H9 (cell line): ENCODE measurements around the gene DIAPH3. TPM values are rescaled to one million over a fixed set of nuclear protein-coding genes. Genes with fewer than 3 reads are reported as not detected.

ENCODE experiments used
- DNase-seq: peaks from one replicate; pipeline ENCODE4 v3.0.0-alpha.2; 2017
- H2AFZ ChIP-seq: one replicate; pipeline ENCODE4 v1.6.1; 2013; ENCODE audit warnings: mild to moderate bottlenecking, low read length, control low read depth, moderate library complexity
- H2AK5ac ChIP-seq: 2 replicates; pipeline ENCODE4 v1.6.1; 2013; ENCODE audit warnings: low read length, control low read depth, mixed read lengths; ENCODE audit not compliant: insufficient read length
- H2BK120ac ChIP-seq: one replicate; pipeline ENCODE4 v1.6.1; 2013; ENCODE audit warnings: low read depth, mild to moderate bottlenecking, low read length, control low read depth, inconsistent platforms; ENCODE audit not compliant: poor library complexity, severe bottlenecking
- H2BK12ac ChIP-seq: 2 replicates; pipeline ENCODE4 v1.6.1; 2013; ENCODE audit warnings: low read length, control low read depth, mixed read lengths, low read depth; ENCODE audit not compliant: insufficient read length
- H2BK15ac ChIP-seq: 2 replicates; pipeline ENCODE4 v1.6.1; 2013; ENCODE audit warnings: low read depth, low read length, control low read depth
- H2BK20ac ChIP-seq: one replicate; pipeline ENCODE4 v1.6.1; 2013; ENCODE audit warnings: low read depth, mild to moderate bottlenecking, low read length, control low read depth, inconsistent platforms; ENCODE audit not compliant: poor library complexity, severe bottlenecking
- H2BK5ac ChIP-seq: 2 replicates; pipeline ENCODE4 v1.6.1; 2013; ENCODE audit warnings: low read length, control low read depth, mixed read lengths; ENCODE audit not compliant: insufficient read length
- H3K14ac ChIP-seq: 2 replicates; pipeline ENCODE4 v1.6.1; 2013; ENCODE audit warnings: low read length, control low read depth; ENCODE audit not compliant: insufficient read depth
- H3K18ac ChIP-seq: 2 replicates; pipeline ENCODE4 v1.6.1; 2013; ENCODE audit warnings: low read depth, mild to moderate bottlenecking, mixed read lengths, low read length, control low read depth; ENCODE audit not compliant: insufficient read length
- H3K23ac ChIP-seq: 2 replicates; pipeline ENCODE4 v1.6.1; 2013; ENCODE audit warnings: low read length, control low read depth, mixed read lengths, low read depth; ENCODE audit not compliant: insufficient read length
- H3K23me2 ChIP-seq: 2 replicates; pipeline ENCODE4 v1.6.1; 2013; ENCODE audit warnings: low read depth, mild to moderate bottlenecking, mixed read lengths, low read length, control low read depth; ENCODE audit not compliant: insufficient read length, poor library complexity, severe bottlenecking
- H3K27ac ChIP-seq: 2 replicates; pipeline ENCODE4 v1.5.1; 2013; ENCODE audit warnings: low read length, control low read depth, mixed read lengths, low read depth; ENCODE audit not compliant: insufficient read length
- H3K27me3 ChIP-seq: 2 replicates; pipeline ENCODE4 v1.6.1; 2013; ENCODE audit warnings: low read length, control low read depth, inconsistent platforms; ENCODE audit not compliant: insufficient read depth
- H3K4ac ChIP-seq: 2 replicates; pipeline ENCODE4 v1.6.1; 2013; ENCODE audit warnings: low read depth, mild to moderate bottlenecking, control low read depth, inconsistent platforms, low read length, moderate library complexity
- H3K4me1 ChIP-seq: 2 replicates; pipeline ENCODE4 v1.6.1; 2013; ENCODE audit warnings: low read length, control low read depth, inconsistent platforms; ENCODE audit not compliant: insufficient read depth
- H3K4me2 ChIP-seq: 2 replicates; pipeline ENCODE4 v1.6.1; 2013; ENCODE audit warnings: low read length, control low read depth, mixed read lengths; ENCODE audit not compliant: insufficient read length, insufficient read depth
- H3K56ac ChIP-seq: 2 replicates; pipeline ENCODE4 v1.6.1; 2013; ENCODE audit warnings: low read depth, mild to moderate bottlenecking, mixed read lengths, low read length, control low read depth; ENCODE audit not compliant: insufficient read length
- H3K79me1 ChIP-seq: 2 replicates; pipeline ENCODE4 v1.6.1; 2013; ENCODE audit warnings: low read depth, mild to moderate bottlenecking, moderate library complexity, low read length, control low read depth, inconsistent platforms; ENCODE audit not compliant: insufficient read depth, poor library complexity, severe bottlenecking
- H3K79me2 ChIP-seq: 2 replicates; pipeline ENCODE4 v1.6.1; 2013; ENCODE audit warnings: low read length, control low read depth, inconsistent platforms; ENCODE audit not compliant: insufficient read depth
- H3K9ac ChIP-seq: 2 replicates; pipeline ENCODE4 v1.6.1; 2013; ENCODE audit warnings: low read length, control low read depth, mixed read lengths; ENCODE audit not compliant: insufficient read length; ENCODE audit errors: extremely low read depth
- H3K9me3 ChIP-seq: one replicate; pipeline ENCODE4 v1.6.1; 2013; ENCODE audit warnings: low read depth, low read length, inconsistent platforms; ENCODE audit not compliant: control insufficient read depth
- H3T11ph ChIP-seq: one replicate; pipeline ENCODE4 v1.6.1; 2013; ENCODE audit warnings: mild to moderate bottlenecking, low read length, control low read depth, inconsistent platforms
- H4K20me1 ChIP-seq: one replicate; pipeline ENCODE4 v1.6.1; 2013; ENCODE audit not compliant: control insufficient read depth, insufficient read length, insufficient read depth
- H4K5ac ChIP-seq: 2 replicates; pipeline ENCODE4 v1.6.1; 2013; ENCODE audit warnings: low read depth, mild to moderate bottlenecking, mixed read lengths, low read length, control low read depth; ENCODE audit not compliant: insufficient read length
- H4K8ac ChIP-seq: replicated peaks from 2 replicates; pipeline ENCODE4 v1.6.1; 2013; ENCODE audit warnings: low read length, control low read depth, mixed read lengths, low read depth; ENCODE audit not compliant: insufficient read length
- H4K91ac ChIP-seq: 2 replicates; pipeline ENCODE4 v1.6.1; 2013; ENCODE audit warnings: low read depth, mild to moderate bottlenecking, moderate library complexity, mixed read lengths, low read length, control low read depth; ENCODE audit not compliant: insufficient read length
- H3K27ac Mint-ChIP-seq, 3 experiments: 2 replicates in 2 of 3; 3 replicates in 1 of 3; pipeline ENCODE4 v1.8.0; 2020 to 2021; ENCODE audit warnings: mixed read lengths in 3 of 3, mild to moderate bottlenecking in 1 of 3, moderate library complexity in 1 of 3
- H3K27me3 Mint-ChIP-seq: 2 replicates; pipeline ENCODE4 v1.8.0; 2021; ENCODE audit warnings: low read depth, mild to moderate bottlenecking, moderate library complexity, mixed read lengths
- H3K36me3 Mint-ChIP-seq, 3 experiments: 2 replicates in 2 of 3; 3 replicates in 1 of 3; pipeline ENCODE4 v1.8.0; 2020 to 2021; ENCODE audit warnings: low read depth in 3 of 3, mixed read lengths in 3 of 3; ENCODE audit not compliant: insufficient read depth in 1 of 3
- H3K4me1 Mint-ChIP-seq, 2 experiments: 2 replicates each; pipeline ENCODE4 v1.8.0; 2020; ENCODE audit warnings: mixed read lengths in 2 of 2
- H3K4me3 Mint-ChIP-seq, 2 experiments: 2 replicates in 1 of 2; 3 replicates in 1 of 2; pipeline ENCODE4 v1.8.0; 2020 to 2021; ENCODE audit warnings: mild to moderate bottlenecking in 2 of 2, mixed read lengths in 2 of 2, moderate library complexity in 1 of 2
- H3K9me3 Mint-ChIP-seq, 2 experiments: 2 replicates in 1 of 2; 3 replicates in 1 of 2; pipeline ENCODE4 v1.8.0; 2020; ENCODE audit warnings: mild to moderate bottlenecking in 2 of 2, mixed read lengths in 2 of 2, moderate library complexity in 1 of 2
- CTCF ChIP-seq: fragments of 200-600 bp; sonication (generic); conservative IDR thresholded peaks from 3 replicates; pipeline ENCODE4 v1.8.0; 2021; ENCODE audit warnings: antibody characterized with exemption, mild to moderate bottlenecking
- WGBS: extraction: QIAGEN DNeasy Blood & Tissue Kit; methylation state at CpG from one replicate; pipeline ENCODE4 v1.1.7; 2013; ENCODE audit warnings: missing lambda C conversion rate, low lambda C conversion rate, mixed read lengths; ENCODE audit not compliant: insufficient read length; ENCODE audit errors: extremely low coverage; 5-methylcytosine and 5-hydroxymethylcytosine counted together
- total RNA-seq: library from RNA; stranded (reverse); gene quantifications from 2 replicates; pipeline ENCODE4 v1.2.1, GENCODE V29; 2021

DIAPH3 gene
- total RNA-seq, 1 experiment from 2014 or later = 23.1 TPM

DNA sequence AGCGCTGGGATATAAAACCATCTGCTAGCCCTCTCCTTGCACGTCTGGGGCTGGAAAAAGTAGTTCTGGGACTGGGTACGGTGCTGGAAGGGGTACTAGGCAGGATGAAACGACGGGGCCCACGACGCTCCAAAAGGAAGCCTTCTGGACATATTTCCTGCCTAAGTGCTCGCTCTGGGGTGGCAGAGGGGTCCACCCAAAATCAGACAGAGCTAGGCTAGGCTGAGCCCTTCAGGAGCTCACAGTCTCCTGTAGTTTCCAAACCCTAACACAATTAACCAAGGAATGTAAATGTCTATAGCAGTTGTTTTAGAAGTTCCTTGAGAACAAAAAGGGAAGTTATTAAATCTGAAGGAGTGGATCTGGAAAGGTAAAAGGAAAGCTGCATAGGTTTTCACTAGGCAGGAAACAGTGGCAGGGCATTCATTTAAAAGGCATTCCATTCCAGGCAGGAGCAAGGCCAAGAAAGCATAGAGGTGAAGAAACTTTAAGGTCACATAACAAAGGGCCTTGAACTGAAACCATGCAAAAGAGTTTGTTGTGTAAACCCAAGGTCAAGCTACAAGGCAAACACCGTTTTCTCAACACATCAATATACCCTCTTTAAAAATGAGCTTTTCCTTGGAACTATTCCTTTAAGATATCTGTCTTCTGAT lies 634 bp upstream of the DIAPH3 start:
- Mint-ChIP-seq H3K4me1 (peaks cover 31 to 36% of the 10 kb centered on the region in 2 experiments), H3K36me3 (peaks cover 8 to 24% (median 14%) of the 10 kb centered on the region in 3 experiments), H3K9me3 (no peaks in the 10 kb centered on the region; a peak in 1 of 5 replicates), H3K27ac (peak overlapping the region; percentile 96 to 98 (median 97)), H3K27me3 (no peaks in the 10 kb centered on the region), H3K4me3 (peak overlapping the region; percentile 90 to 96)
- Histone ChIP-seq H3K18ac (peak overlapping the region; percentile 91), H3K27ac (peak overlapping the region; percentile 94), H3K14ac (peak overlapping the region; percentile 99), H3K23ac (no peak overlapping the region), H4K5ac (peak overlapping the region; percentile 94), H2AFZ (no peak overlapping the region), H3K9ac (peak overlapping the region; percentile 99), H3K27me3 (no peaks in the 10 kb centered on the region), H3K79me2 (peaks cover 18% of the 10 kb centered on the region; the same call in 1 of the 2 replicates), H4K91ac (no peak overlapping the region), H3K4ac (peak overlapping the region; percentile 8; the same call in 1 of the 2 replicates), H2BK12ac (peak overlapping the region; percentile 70), H3K9me3 (no peaks in the 10 kb centered on the region), H2BK15ac (no peak overlapping the region), H3K79me1 (no peaks in the 10 kb centered on the region), H2BK20ac (no peak overlapping the region), H3K23me2 (peaks cover 6% of the 10 kb centered on the region), H2BK5ac (peak overlapping the region; percentile 97), H4K20me1 (no peaks in the 10 kb centered on the region), H3T11ph (no peak overlapping the region), H3K56ac (peak overlapping the region; percentile 50), H2AK5ac (peak overlapping the region; percentile 88), H4K8ac (no peak overlapping the region), H2BK120ac (no peak overlapping the region), H3K4me2 (peak overlapping the region; percentile 94), H3K4me1 (peaks cover 5% of the 10 kb centered on the region)
- no peak for DNase-seq
- TF ChIP-seq CTCF = no peak
- WGBS = no CpG with 5 or more reads among the region's 9 CpGs
